ENCODE data around the gene RRN3. TPM values are rescaled to one million over a fixed set of nuclear protein-coding genes. Genes with fewer than 3 reads are reported as not detected.

The RRN3 gene
- total and polyA plus RNA-seq, 9 of the 15 experiments (the other 6 are each of a cell fraction or from before 2014, with no cell fraction given) = 22.2 to 49.5 (median 28.4) TPM

- intact Hi-C loops (cut with micrococcal nuclease) = no loop called here
- POLR2A ChIA-PET = interaction anchor here (0.6 to 1.6 kb wide), 3 partner anchors 9 to 536 kb away, joined by 3 to 6 read pairs (median 3); no protein-coding TSS in a partner anchor
- no peak for TF ChIP-seq RBM39 (optimal IDR thresholded peaks at IDR 0.05; ENCODE audit: low read depth, low read length)
- TF ChIP-seq UBTF (IDR thresholded peaks at IDR 0.05; ENCODE audit: borderline replicate concordance in 1 of 2, low read depth in 2 of 2, low read length in 2 of 2) = no peak
- TF ChIP-seq NELFE (IDR thresholded peaks at IDR 0.05; ENCODE audit: insufficient read depth, insufficient read length) = no peak
- TF ChIP-seq RNF219 (CRISPR knock-in tag; IDR thresholded peaks at IDR 0.05) = no peak
- TF ChIP-seq WHSC1 (IDR thresholded peaks at IDR 0.05; ENCODE audit: low read length) = no peak
- no peak for TF ChIP-seq TAF9B (IDR thresholded peaks at IDR 0.05; ENCODE audit: partially characterized antibody)
- TF ChIP-seq IRF1 (CRISPR knock-in tag; IDR thresholded peaks at IDR 0.05; ENCODE audit: borderline replicate concordance) = no peak
- no peak for TF ChIP-seq E2F5 (CRISPR knock-in tag; IDR thresholded peaks at IDR 0.05)
- TF ChIP-seq MIER1 (IDR thresholded peaks at IDR 0.05; ENCODE audit: low read depth) = no peak
- TF ChIP-seq ZNF75A (CRISPR knock-in tag; IDR thresholded peaks at IDR 0.05) = no peak
- TF ChIP-seq BMI1 (IDR thresholded peaks at IDR 0.05; ENCODE audit: low read length) = no peak
- no peak for TF ChIP-seq ZNF311 (CRISPR knock-in tag; IDR thresholded peaks at IDR 0.05)
- TF ChIP-seq BHLHE40 (IDR thresholded peaks at IDR 0.05; ENCODE audit: low read length) = no peak
- TF ChIP-seq FOXJ2 (tag; IDR thresholded peaks at IDR 0.05) = no peak
- no peak for TF ChIP-seq ZNF764 (CRISPR knock-in tag; IDR thresholded peaks at IDR 0.05; ENCODE audit: low read depth)
These were observed 57.1 kb downstream of the RRN3 start for GRCh38 chr16:15037003-15037402.

More at GRCh38 chr16:15037003-15037402, 57.1 kb downstream of the RRN3 start:
- no peaks in the 10 kb centered on the region for H3K79me2 ChIP-seq (ENCODE audit: control insufficient read depth, insufficient read depth, low read length)
- TSS peak; percentile 37 for BruUV-seq (replicated peaks)
- H3K9me1 ChIP-seq (ENCODE audit: control insufficient read depth, insufficient read depth, low read length) = no peaks in the 10 kb centered on the region
- in situ Hi-C loops (cut with MboI) = no loop called here
- ATAC-seq (no peak), FAIRE-seq (no peak), DNase-seq (ENCODE audit: extremely low read depth in 1 of 4, low spot score in 3 of 4) (no peak)
- no peak overlapping the region for H3K27ac ChIP-seq (ENCODE audit: extremely low read depth, low read depth, low read length)
- H3K9me3 ChIP-seq (replicated peaks; ENCODE audit: control insufficient read depth, insufficient read depth, low read depth, low read length) = no peaks in the 10 kb centered on the region
- no peaks in the 10 kb centered on the region for H3K27me3 ChIP-seq (ENCODE audit: control insufficient read depth in 2 of 2, insufficient read depth in 2 of 2, low read length in 2 of 2)
- 95% methylated on average over 10 of the region's 10 CpGs for WGBS (ENCODE audit: insufficient coverage, low coverage, missing lambda C conversion rate)
- no peak overlapping the region for H3K9ac ChIP-seq (ENCODE audit: insufficient read depth in 1 of 2, low read depth in 2 of 2, low read length in 2 of 2)
- H3K4me1 ChIP-seq (replicated peaks in 1 of 2; ENCODE audit: control insufficient read depth in 2 of 2, insufficient read depth in 2 of 2, low read length in 2 of 2) = peaks cover 8 to 9% of the 10 kb centered on the region in 2 experiments; a peak in 4 of 5 replicates
- peaks cover 90% of the 10 kb centered on the region; the same call in 2 of the 3 replicates for H3K36me3 ChIP-seq (ENCODE audit: control insufficient read depth, insufficient read depth, low read length)
- CTCF ChIA-PET (ENCODE audit: low intra/inter-chr PET ratio) = no interaction called here
- peaks cover 11% of the 10 kb centered on the region; the same call in 1 of the 2 replicates for H4K20me1 ChIP-seq (replicated peaks; ENCODE audit: control insufficient read depth, insufficient read depth, low read length)
- no peak overlapping the region for H2AFZ ChIP-seq (ENCODE audit: low read depth, low read length)
- no peak overlapping the region for H3K4me2 ChIP-seq (ENCODE audit: insufficient read depth, low read length)
- no peak overlapping the region for H3K4me3 ChIP-seq
